WTC11 (cell line): ENCODE results near the gene SLC25A6. TPM values are rescaled to one million over a fixed set of nuclear protein-coding genes. Genes with fewer than 3 reads are reported as not detected.

Source experiments
- ATAC-seq: fragments of 200-7000 bp; cut with Tn5 transposase; 2 replicates; pipeline ENCODE4 v1.10.0; 2021; ENCODE audit warnings: mild to moderate bottlenecking, moderate library complexity
- CTCF ChIA-PET: fragments of 300-600 bp; sonication (Branson Sonifier 250); formaldehyde crosslinking; loops from one replicate; lab custom pipeline; 2021; ENCODE audit warnings: antibody characterized with exemption; lab: Charles Lee
- POLR2A ChIA-PET: fragments of 350-600 bp; sonication (Branson Sonifier 250); formaldehyde crosslinking; loops from one replicate; lab custom pipeline; 2021; ENCODE audit warnings: antibody characterized with exemption; lab: Charles Lee
- DNase-seq: peaks from one replicate; pipeline ENCODE4 v3.0.0; 2021; ENCODE audit warnings: low spot score
- H3K27ac Mint-ChIP-seq: 2 replicates; pipeline ENCODE4 v1.8.0; 2021; ENCODE audit warnings: mixed read lengths
- H3K27me3 Mint-ChIP-seq: 2 replicates; pipeline ENCODE4 v1.8.0; 2021; ENCODE audit warnings: low read depth, mild to moderate bottlenecking, moderate library complexity, mixed read lengths
- H3K36me3 Mint-ChIP-seq: 2 replicates; pipeline ENCODE4 v1.8.0; 2021; ENCODE audit warnings: mixed read lengths
- H3K4me1 Mint-ChIP-seq: 2 replicates; pipeline ENCODE4 v1.8.0; 2022; ENCODE audit warnings: mixed read lengths
- H3K4me3 Mint-ChIP-seq: 2 replicates; pipeline ENCODE4 v1.8.0; 2021; ENCODE audit warnings: mild to moderate bottlenecking, moderate library complexity, mixed read lengths
- H3K9me3 Mint-ChIP-seq: 2 replicates; pipeline ENCODE4 v1.8.0; 2021; ENCODE audit warnings: mixed read lengths
- ATF1 ChIP-seq: sonication (generic); formaldehyde crosslinking; IDR thresholded peaks from 2 replicates; pipeline ENCODE4 v1.8.1; 2023; ENCODE audit warnings: mild to moderate bottlenecking, moderate library complexity, missing genetic modification reagents
- CREM ChIP-seq: sonication (generic); formaldehyde crosslinking; IDR thresholded peaks from 2 replicates; pipeline ENCODE4 v1.8.1; 2022; ENCODE audit warnings: mild to moderate bottlenecking, missing genetic modification reagents, moderate library complexity
- FOXP4 ChIP-seq: sonication (generic); formaldehyde crosslinking; IDR thresholded peaks from 2 replicates; pipeline ENCODE4 v1.8.0; 2022; ENCODE audit warnings: mild to moderate bottlenecking, missing genetic modification reagents
- GTF2I ChIP-seq: fragments of 250-450 bp; sonication (Bioruptor Pico); conservative IDR thresholded peaks from 2 replicates; pipeline ENCODE4 v1.4.0; 2021; ENCODE audit warnings: mild to moderate bottlenecking
- MYBL2 ChIP-seq: sonication (generic); formaldehyde crosslinking; IDR thresholded peaks from 2 replicates; pipeline ENCODE4 v1.8.1; 2023; ENCODE audit warnings: mild to moderate bottlenecking, moderate library complexity, missing genetic modification reagents
- NR1H2 ChIP-seq: sonication (generic); formaldehyde crosslinking; IDR thresholded peaks from 2 replicates; pipeline ENCODE4 v1.9.0; 2021; ENCODE audit warnings: mild to moderate bottlenecking, moderate library complexity, missing genetic modification reagents
- RELA ChIP-seq: sonication (generic); formaldehyde crosslinking; IDR thresholded peaks from 2 replicates; pipeline ENCODE4 v1.8.1; 2022; ENCODE audit warnings: missing genetic modification reagents, mild to moderate bottlenecking, borderline replicate concordance
- RORB ChIP-seq: fragments of 250-450 bp; sonication (Bioruptor Pico); IDR thresholded peaks from 2 replicates; pipeline ENCODE4 v1.9.0; 2021; ENCODE audit warnings: mild to moderate bottlenecking
- SMAD3 ChIP-seq: sonication (generic); formaldehyde crosslinking; IDR thresholded peaks from 2 replicates; pipeline ENCODE4 v1.8.0; 2022; ENCODE audit warnings: missing genetic modification reagents, mild to moderate bottlenecking, borderline replicate concordance
- SOX15 ChIP-seq: fragments of 250-450 bp; sonication (Bioruptor Pico); IDR thresholded peaks from 2 replicates; pipeline ENCODE4 v1.9.0; 2021; ENCODE audit warnings: mild to moderate bottlenecking
- TCF7 ChIP-seq: sonication (generic); formaldehyde crosslinking; IDR thresholded peaks from 2 replicates; pipeline ENCODE4 v1.8.0; 2022; ENCODE audit warnings: mild to moderate bottlenecking, low read depth, missing genetic modification reagents, moderate library complexity
- TP53 ChIP-seq: sonication (generic); formaldehyde crosslinking; IDR thresholded peaks from 2 replicates; pipeline ENCODE4 v1.8.1; 2023; ENCODE audit warnings: mild to moderate bottlenecking, missing genetic modification reagents
- ZBTB21 ChIP-seq: sonication (generic); formaldehyde crosslinking; IDR thresholded peaks from 2 replicates; pipeline ENCODE4 v1.8.1; 2023; ENCODE audit warnings: mild to moderate bottlenecking, missing genetic modification reagents, borderline replicate concordance
- ZNF138 ChIP-seq: sonication (generic); formaldehyde crosslinking; conservative IDR thresholded peaks from 2 replicates; pipeline ENCODE4 v1.8.1; 2022; ENCODE audit warnings: mild to moderate bottlenecking, moderate library complexity, missing genetic modification reagents
- ZNF232 ChIP-seq: sonication (generic); formaldehyde crosslinking; IDR thresholded peaks from 2 replicates; pipeline ENCODE4 v1.8.0; 2022; ENCODE audit warnings: mild to moderate bottlenecking, missing genetic modification reagents
- ZNF396 ChIP-seq: fragments of 250-450 bp; sonication (Bioruptor Pico); IDR thresholded peaks from 2 replicates; pipeline ENCODE4 v1.8.0; 2021; ENCODE audit warnings: mild to moderate bottlenecking, moderate library complexity, borderline replicate concordance
- ZNF416 ChIP-seq: fragments of 250-450 bp; sonication (Bioruptor Pico); IDR thresholded peaks from 2 replicates; pipeline ENCODE4 v1.9.0; 2021; ENCODE audit warnings: mild to moderate bottlenecking, inconsistent platforms
- ZNF532 ChIP-seq: fragments of 250-450 bp; sonication (Bioruptor Pico); IDR thresholded peaks from 2 replicates; pipeline ENCODE4 v1.9.0; 2021; ENCODE audit warnings: mild to moderate bottlenecking, borderline replicate concordance
- total RNA-seq: library from RNA; stranded (reverse); gene quantifications from 3 replicates; pipeline ENCODE4 v1.2.3, GENCODE V29; 2021
- TF ChIP-seq, protein P1 (sequence below): sonication (generic); formaldehyde crosslinking; IDR thresholded peaks from 2 replicates; pipeline ENCODE4 v1.8.0; 2023; ENCODE audit warnings: missing genetic modification reagents, mild to moderate bottlenecking, borderline replicate concordance
- TF ChIP-seq, protein P2 (sequence below): sonication (generic); formaldehyde crosslinking; IDR thresholded peaks from 2 replicates; pipeline ENCODE4 v1.8.1; 2023; ENCODE audit warnings: mild to moderate bottlenecking, missing genetic modification reagents, moderate library complexity
- TF ChIP-seq, protein P3 (sequence below): sonication (generic); formaldehyde crosslinking; IDR thresholded peaks from 2 replicates; pipeline ENCODE4 v1.8.0; 2023; ENCODE audit warnings: missing genetic modification reagents
- TF ChIP-seq, protein P4 (sequence below): sonication (generic); formaldehyde crosslinking; IDR thresholded peaks from 2 replicates; pipeline ENCODE4 v1.8.1; 2023; ENCODE audit warnings: mild to moderate bottlenecking, missing genetic modification reagents, moderate library complexity

SLC25A6 gene
- total RNA-seq, 1 experiment from 2014 or later = 627 TPM

DNA sequence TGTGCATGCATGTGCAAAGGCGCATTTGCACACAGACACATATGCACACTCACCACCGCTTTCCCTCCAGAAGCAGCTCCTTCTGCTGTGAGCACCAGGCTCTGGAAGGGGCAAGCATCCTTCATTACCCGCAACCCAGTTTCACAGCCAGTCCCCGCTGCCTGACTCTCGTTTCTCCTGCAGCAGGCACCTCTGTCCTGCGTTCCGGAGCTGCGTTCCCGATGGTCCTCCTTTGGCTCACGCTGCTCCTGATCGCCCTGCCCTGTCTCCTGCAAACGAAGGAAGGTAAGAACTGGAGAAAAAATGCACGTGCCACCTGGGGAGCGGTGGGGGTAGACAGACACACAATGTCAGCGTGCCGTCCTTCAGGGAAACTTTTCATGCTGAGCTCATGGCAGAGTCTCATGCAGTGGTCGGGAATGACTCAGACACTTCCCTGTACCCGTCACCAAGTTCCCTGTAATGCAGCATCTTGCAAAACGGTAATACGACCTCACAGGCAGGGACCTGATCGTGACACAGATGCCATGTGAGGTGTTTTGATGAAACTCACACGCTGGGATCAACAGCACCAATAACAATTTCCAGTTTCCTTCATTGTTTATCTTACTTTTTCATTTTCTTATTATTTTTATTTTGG is 50.2 kb downstream of the SLC25A6 start:
- TF ChIP-seq CREM (CRISPR knock-in tag) (no peak), GTF2I (CRISPR knock-in tag) (no peak), ZNF232 (CRISPR knock-in tag) (no peak), TCF7 (no peak), MYBL2 (no peak), SMAD3 (no peak), ZNF416 (CRISPR knock-in tag) (no peak), ZNF532 (CRISPR knock-in tag) (no peak), SOX15 (no peak), TP53 (no peak)
- Mint-ChIP-seq H3K9me3 (peaks cover 18% of the 10 kb centered on the region), H3K4me3 (no peak overlapping the region), H3K27ac (no peak overlapping the region), H3K4me1 (no peaks in the 10 kb centered on the region), H3K27me3 (peaks cover 5% of the 10 kb centered on the region), H3K36me3 (peaks cover 19% of the 10 kb centered on the region)
- no peak for DNase-seq
- no peak for ATAC-seq
- CTCF ChIA-PET = no interaction called here
- POLR2A ChIA-PET = no interaction called here

DNA sequence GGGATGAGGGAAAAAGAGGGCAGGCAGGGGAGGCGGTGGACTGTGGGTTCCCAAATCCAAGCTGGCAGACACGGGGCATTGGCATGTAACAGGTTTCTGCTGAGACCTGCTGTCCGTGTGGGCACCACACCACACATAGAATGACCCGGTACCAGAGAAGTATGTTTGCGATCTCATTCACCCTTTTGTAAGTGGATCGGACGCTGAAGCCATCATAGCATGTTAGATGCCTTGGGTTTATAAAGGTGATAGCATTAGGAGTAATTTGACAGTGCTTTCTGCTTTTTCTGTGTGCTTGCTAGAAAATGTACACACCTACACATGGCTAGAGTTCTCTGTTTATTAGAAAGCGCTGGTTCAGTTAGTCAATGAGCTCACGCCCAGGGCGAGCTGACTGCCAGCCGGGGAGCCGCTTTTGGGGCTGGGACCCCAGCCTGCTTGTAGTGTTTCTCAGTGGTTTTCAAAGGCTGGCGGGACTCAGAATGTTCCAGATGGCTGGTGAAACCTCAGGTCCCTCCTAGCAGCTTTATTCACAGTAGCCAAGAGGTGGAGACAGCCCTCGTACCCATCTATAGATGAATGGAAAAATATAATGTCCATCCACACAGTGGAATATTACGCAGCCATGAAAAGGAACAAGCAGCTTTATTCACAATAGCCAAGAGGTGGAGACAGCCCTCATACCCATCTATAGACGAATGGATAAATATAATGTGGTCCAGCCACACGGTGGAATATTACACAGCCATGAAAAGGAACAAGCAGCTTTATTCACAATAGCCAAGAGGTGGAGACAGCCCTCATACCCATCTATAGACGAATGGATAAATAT is 54.7 kb downstream of the SLC25A6 start:
- Mint-ChIP-seq H3K4me3 (no peak overlapping the region), H3K27me3 (peaks cover 5% of the 10 kb centered on the region), H3K9me3 (peaks cover 18% of the 10 kb centered on the region), H3K27ac (no peak overlapping the region), H3K4me1 (no peaks in the 10 kb centered on the region), H3K36me3 (peaks cover 19% of the 10 kb centered on the region)
- DNase-seq = no peak
- ATAC-seq = no peak
- POLR2A ChIA-PET = no interaction called here
- CTCF ChIA-PET = no interaction called here
- TF ChIP-seq, protein P1, sequence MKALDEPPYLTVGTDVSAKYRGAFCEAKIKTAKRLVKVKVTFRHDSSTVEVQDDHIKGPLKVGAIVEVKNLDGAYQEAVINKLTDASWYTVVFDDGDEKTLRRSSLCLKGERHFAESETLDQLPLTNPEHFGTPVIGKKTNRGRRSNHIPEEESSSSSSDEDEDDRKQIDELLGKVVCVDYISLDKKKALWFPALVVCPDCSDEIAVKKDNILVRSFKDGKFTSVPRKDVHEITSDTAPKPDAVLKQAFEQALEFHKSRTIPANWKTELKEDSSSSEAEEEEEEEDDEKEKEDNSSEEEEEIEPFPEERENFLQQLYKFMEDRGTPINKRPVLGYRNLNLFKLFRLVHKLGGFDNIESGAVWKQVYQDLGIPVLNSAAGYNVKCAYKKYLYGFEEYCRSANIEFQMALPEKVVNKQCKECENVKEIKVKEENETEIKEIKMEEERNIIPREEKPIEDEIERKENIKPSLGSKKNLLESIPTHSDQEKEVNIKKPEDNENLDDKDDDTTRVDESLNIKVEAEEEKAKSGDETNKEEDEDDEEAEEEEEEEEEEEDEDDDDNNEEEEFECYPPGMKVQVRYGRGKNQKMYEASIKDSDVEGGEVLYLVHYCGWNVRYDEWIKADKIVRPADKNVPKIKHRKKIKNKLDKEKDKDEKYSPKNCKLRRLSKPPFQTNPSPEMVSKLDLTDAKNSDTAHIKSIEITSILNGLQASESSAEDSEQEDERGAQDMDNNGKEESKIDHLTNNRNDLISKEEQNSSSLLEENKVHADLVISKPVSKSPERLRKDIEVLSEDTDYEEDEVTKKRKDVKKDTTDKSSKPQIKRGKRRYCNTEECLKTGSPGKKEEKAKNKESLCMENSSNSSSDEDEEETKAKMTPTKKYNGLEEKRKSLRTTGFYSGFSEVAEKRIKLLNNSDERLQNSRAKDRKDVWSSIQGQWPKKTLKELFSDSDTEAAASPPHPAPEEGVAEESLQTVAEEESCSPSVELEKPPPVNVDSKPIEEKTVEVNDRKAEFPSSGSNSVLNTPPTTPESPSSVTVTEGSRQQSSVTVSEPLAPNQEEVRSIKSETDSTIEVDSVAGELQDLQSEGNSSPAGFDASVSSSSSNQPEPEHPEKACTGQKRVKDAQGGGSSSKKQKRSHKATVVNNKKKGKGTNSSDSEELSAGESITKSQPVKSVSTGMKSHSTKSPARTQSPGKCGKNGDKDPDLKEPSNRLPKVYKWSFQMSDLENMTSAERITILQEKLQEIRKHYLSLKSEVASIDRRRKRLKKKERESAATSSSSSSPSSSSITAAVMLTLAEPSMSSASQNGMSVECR (CRISPR knock-in tag) = no peak
- TF ChIP-seq, protein P2, sequence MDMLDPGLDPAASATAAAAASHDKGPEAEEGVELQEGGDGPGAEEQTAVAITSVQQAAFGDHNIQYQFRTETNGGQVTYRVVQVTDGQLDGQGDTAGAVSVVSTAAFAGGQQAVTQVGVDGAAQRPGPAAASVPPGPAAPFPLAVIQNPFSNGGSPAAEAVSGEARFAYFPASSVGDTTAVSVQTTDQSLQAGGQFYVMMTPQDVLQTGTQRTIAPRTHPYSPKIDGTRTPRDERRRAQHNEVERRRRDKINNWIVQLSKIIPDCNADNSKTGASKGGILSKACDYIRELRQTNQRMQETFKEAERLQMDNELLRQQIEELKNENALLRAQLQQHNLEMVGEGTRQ = no peak
- TF ChIP-seq RORB (no peak), ATF1 (no peak), NR1H2 (no peak), RELA (CRISPR knock-in tag) (no peak), FOXP4 (CRISPR knock-in tag) (no peak), TP53 (no peak), ZBTB21 (CRISPR knock-in tag) (no peak), ZNF138 (CRISPR knock-in tag) (no peak), ZNF396 (CRISPR knock-in tag) (no peak)
- TF ChIP-seq, protein P3, sequence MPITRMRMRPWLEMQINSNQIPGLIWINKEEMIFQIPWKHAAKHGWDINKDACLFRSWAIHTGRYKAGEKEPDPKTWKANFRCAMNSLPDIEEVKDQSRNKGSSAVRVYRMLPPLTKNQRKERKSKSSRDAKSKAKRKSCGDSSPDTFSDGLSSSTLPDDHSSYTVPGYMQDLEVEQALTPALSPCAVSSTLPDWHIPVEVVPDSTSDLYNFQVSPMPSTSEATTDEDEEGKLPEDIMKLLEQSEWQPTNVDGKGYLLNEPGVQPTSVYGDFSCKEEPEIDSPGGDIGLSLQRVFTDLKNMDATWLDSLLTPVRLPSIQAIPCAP (CRISPR knock-in tag) = no peak
- TF ChIP-seq, protein P4, sequence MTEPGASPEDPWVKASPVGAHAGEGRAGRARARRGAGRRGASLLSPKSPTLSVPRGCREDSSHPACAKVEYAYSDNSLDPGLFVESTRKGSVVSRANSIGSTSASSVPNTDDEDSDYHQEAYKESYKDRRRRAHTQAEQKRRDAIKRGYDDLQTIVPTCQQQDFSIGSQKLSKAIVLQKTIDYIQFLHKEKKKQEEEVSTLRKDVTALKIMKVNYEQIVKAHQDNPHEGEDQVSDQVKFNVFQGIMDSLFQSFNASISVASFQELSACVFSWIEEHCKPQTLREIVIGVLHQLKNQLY = no peak
